IPS-20b (cell line): Measurements from ENCODE around the gene SLC25A45.

ENCODE experiments used
- H3K27ac ChIP-seq: one replicate; pipeline ENCODE4 v1.5.1; 2013; ENCODE audit warnings: low read length
- H3K27me3 ChIP-seq: 2 replicates; pipeline ENCODE4 v1.6.1; 2013; ENCODE audit warnings: mild to moderate bottlenecking, low read length, inconsistent platforms; ENCODE audit not compliant: insufficient read depth
- H3K36me3 ChIP-seq: 2 replicates; pipeline ENCODE4 v1.6.1; 2013; ENCODE audit warnings: low read depth, mild to moderate bottlenecking, inconsistent platforms, low read length, moderate library complexity; ENCODE audit not compliant: insufficient read depth
- H3K4me1 ChIP-seq: 2 replicates; pipeline ENCODE4 v1.6.1; 2013; ENCODE audit warnings: mild to moderate bottlenecking, control low read depth, inconsistent platforms, low read length, moderate library complexity; ENCODE audit not compliant: insufficient read depth
- H3K4me3 ChIP-seq: 2 replicates; pipeline ENCODE4 v1.5.1; 2013; ENCODE audit warnings: mild to moderate bottlenecking, low read length, inconsistent platforms
- H3K9ac ChIP-seq: 2 replicates; pipeline ENCODE4 v1.6.1; 2013; ENCODE audit warnings: low read depth, mild to moderate bottlenecking, inconsistent platforms, low read length, moderate library complexity
- H3K9me3 ChIP-seq: 2 replicates; pipeline ENCODE4 v1.6.1; 2013; ENCODE audit warnings: mild to moderate bottlenecking, low read depth, low read length, inconsistent platforms; ENCODE audit not compliant: insufficient read depth

SLC25A45 gene

GRCh38 chr11:65377777-65378176 is 4.7 kb downstream of the SLC25A45 start:
- Histone ChIP-seq H3K27me3 (no peaks in the 10 kb centered on the region), H3K27ac (no peak overlapping the region), H3K4me3 (no peak overlapping the region), H3K9me3 (no peaks in the 10 kb centered on the region), H3K4me1 (no peaks in the 10 kb centered on the region; the same call in 1 of the 2 replicates), H3K9ac (no peak overlapping the region), H3K36me3 (no peaks in the 10 kb centered on the region)

- no peaks in the 10 kb centered on the region for H3K36me3 ChIP-seq
- no peaks in the 10 kb centered on the region for H3K4me1 ChIP-seq
- no peaks in the 10 kb centered on the region for H3K9me3 ChIP-seq
- no peak overlapping the region for H3K4me3 ChIP-seq
- H3K9ac ChIP-seq, result no peak overlapping the region
- no peak overlapping the region for H3K27ac ChIP-seq
- no peaks in the 10 kb centered on the region for H3K27me3 ChIP-seq
Measured at GRCh38 chr11:65377036-65377435, 5.4 kb downstream of the SLC25A45 start.

GRCh38 chr11:65376138-65376713 is 6.2 kb downstream of the SLC25A45 start:
- no peak overlapping the region for H3K27ac ChIP-seq
- no peaks in the 10 kb centered on the region for H3K4me1 ChIP-seq
- H3K36me3 ChIP-seq, result no peaks in the 10 kb centered on the region
- no peak overlapping the region for H3K4me3 ChIP-seq
- no peaks in the 10 kb centered on the region for H3K27me3 ChIP-seq
- no peaks in the 10 kb centered on the region for H3K9me3 ChIP-seq
- H3K9ac ChIP-seq, result no peak overlapping the region

- Histone ChIP-seq H3K36me3 (no peaks in the 10 kb centered on the region), H3K4me1 (no peaks in the 10 kb centered on the region), H3K27ac (no peak overlapping the region)
Measured at GRCh38 chr11:65375012-65375411, 7.4 kb downstream of the SLC25A45 start.

GRCh38 chr11:65373839-65374580 is 8.4 kb downstream of the SLC25A45 start:
- H3K9me3 ChIP-seq, result no peaks in the 10 kb centered on the region
- no peak overlapping the region for H3K27ac ChIP-seq
- H3K36me3 ChIP-seq, result no peaks in the 10 kb centered on the region
- no peaks in the 10 kb centered on the region for H3K27me3 ChIP-seq
- H3K9ac ChIP-seq, result no peak overlapping the region
- no peaks in the 10 kb centered on the region for H3K4me1 ChIP-seq
- no peak overlapping the region for H3K4me3 ChIP-seq

More at GRCh38 chr11:65375012-65375411, 7.4 kb downstream of the SLC25A45 start:
- H3K9ac ChIP-seq, result no peak overlapping the region
- no peak overlapping the region for H3K4me3 ChIP-seq
- H3K27me3 ChIP-seq, result no peaks in the 10 kb centered on the region
- H3K9me3 ChIP-seq, result no peaks in the 10 kb centered on the region

- H3K4me3 ChIP-seq, result no peak overlapping the region
- no peak overlapping the region for H3K27ac ChIP-seq
- H3K9ac ChIP-seq, result no peak overlapping the region
- no peaks in the 10 kb centered on the region for H3K27me3 ChIP-seq
- no peaks in the 10 kb centered on the region for H3K4me1 ChIP-seq
- no peaks in the 10 kb centered on the region for H3K9me3 ChIP-seq
- no peaks in the 10 kb centered on the region for H3K36me3 ChIP-seq
Measured at GRCh38 chr11:65370659-65371049, 11.8 kb downstream of the SLC25A45 start.

GRCh38 chr11:65366340-65366773 is 16.1 kb downstream of the SLC25A45 start:
- Histone ChIP-seq H3K36me3 (no peaks in the 10 kb centered on the region), H3K4me1 (no peaks in the 10 kb centered on the region), H3K9ac (no peak overlapping the region), H3K27me3 (no peaks in the 10 kb centered on the region), H3K9me3 (no peaks in the 10 kb centered on the region), H3K4me3 (no peak overlapping the region), H3K27ac (no peak overlapping the region)

- Histone ChIP-seq H3K9ac (no peak overlapping the region), H3K27me3 (no peaks in the 10 kb centered on the region), H3K27ac (no peak overlapping the region), H3K36me3 (no peaks in the 10 kb centered on the region), H3K4me3 (no peak overlapping the region), H3K4me1 (no peaks in the 10 kb centered on the region), H3K9me3 (no peaks in the 10 kb centered on the region)
Measured at GRCh38 chr11:65363770-65364169, 18.7 kb downstream of the SLC25A45 start.

GRCh38 chr11:65362966-65363365 is 19.5 kb downstream of the SLC25A45 start:
- Histone ChIP-seq H3K27ac (no peak overlapping the region), H3K36me3 (no peaks in the 10 kb centered on the region), H3K4me1 (no peaks in the 10 kb centered on the region)

GRCh38 chr11:65362320-65362931 is 20.0 kb downstream of the SLC25A45 start:
- Histone ChIP-seq H3K4me1 (no peaks in the 10 kb centered on the region), H3K36me3 (no peaks in the 10 kb centered on the region), H3K4me3 (no peak overlapping the region), H3K27me3 (peaks cover 8% of the 10 kb centered on the region), H3K27ac (no peak overlapping the region), H3K9ac (no peak overlapping the region), H3K9me3 (no peaks in the 10 kb centered on the region)

More at GRCh38 chr11:65362966-65363365, 19.5 kb downstream of the SLC25A45 start:
- Histone ChIP-seq H3K4me3 (no peak overlapping the region), H3K9ac (no peak overlapping the region), H3K9me3 (no peaks in the 10 kb centered on the region), H3K27me3 (peaks cover 3% of the 10 kb centered on the region; the same call in 1 of the 2 replicates)

GRCh38 chr11:65357856-65358356 is 24.5 kb downstream of the SLC25A45 start:
- H3K9ac ChIP-seq, result no peak overlapping the region
- peaks cover 33% of the 10 kb centered on the region for H3K27me3 ChIP-seq
- H3K4me3 ChIP-seq, result no peak overlapping the region
- no peaks in the 10 kb centered on the region for H3K4me1 ChIP-seq
- no peak overlapping the region for H3K27ac ChIP-seq
- no peaks in the 10 kb centered on the region for H3K9me3 ChIP-seq
- H3K36me3 ChIP-seq, result peaks cover 6% of the 10 kb centered on the region; the same call in 1 of the 2 replicates
